ENCODE measurements around the gene TIPIN. TPM values are rescaled to one million over a fixed set of nuclear protein-coding genes. Genes with fewer than 3 reads are reported as not detected.
"Not testable (repeated sequence)": the region's sequence is repeated elsewhere in the genome, so short reads cannot be mapped to it uniquely, and the experiment has no call there.

The TIPIN gene
- total RNA-seq, 2 donors from 2014 or later, result 2.8 to 13.1 TPM

- peaks cover 5% of the 10 kb centered on the region for H3K36me3 ChIP-seq
- peaks cover 4 to 25% of the 10 kb centered on the region in 2 donors for H3K4me1 ChIP-seq (ENCODE audit: control insufficient read depth in 1 of 2, low read depth in 2 of 2)
- H3K4me3 ChIP-seq, result no peak overlapping the region
- no peak for TF ChIP-seq CTCF (IDR thresholded peaks at IDR 0.05)
- no peak overlapping the region for H3K27ac ChIP-seq
- ATAC-seq (ENCODE audit: insufficient number of reproducible peaks, low FRiP score, low read depth) (no peak), DNase-seq (ENCODE audit: low spot score) (no peak)
- no peaks in the 10 kb centered on the region for H3K9me3 ChIP-seq
- H3K27me3 ChIP-seq (replicated peaks; ENCODE audit: insufficient read depth), result no peaks in the 10 kb centered on the region
Observed at GRCh38 chr15:66394915-66395314, 38.4 kb upstream of the TIPIN start.

- Histone ChIP-seq H3K27ac (no peak overlapping the region), H3K9me3 (no peaks in the 10 kb centered on the region), H3K36me3 (peaks cover 5% of the 10 kb centered on the region), H3K4me3 (no peak overlapping the region), H3K27me3 (replicated peaks; ENCODE audit: insufficient read depth) (no peaks in the 10 kb centered on the region), H3K4me1 (ENCODE audit: control insufficient read depth in 1 of 2, low read depth in 2 of 2) (peaks cover 6 to 29% of the 10 kb centered on the region in 2 donors)
- ATAC-seq (ENCODE audit: insufficient number of reproducible peaks, low FRiP score, low read depth), result no peak
- no peak for TF ChIP-seq CTCF (IDR thresholded peaks at IDR 0.05)
- DNase-seq (ENCODE audit: low spot score), result no peak
Observed at GRCh38 chr15:66394472-66394871, 38.0 kb upstream of the TIPIN start.

GRCh38 chr15:66393037-66393436, 36.6 kb upstream of the TIPIN start:
- H3K4me1 ChIP-seq (ENCODE audit: control insufficient read depth in 1 of 2, low read depth in 2 of 2), result peaks cover 19 to 44% of the 10 kb centered on the region in 2 donors
- not testable (repeated sequence) for H3K27me3 ChIP-seq (replicated peaks; ENCODE audit: insufficient read depth); H3K4me3 ChIP-seq; H3K27ac ChIP-seq; ATAC-seq (ENCODE audit: insufficient number of reproducible peaks, low FRiP score, low read depth); H3K9me3 ChIP-seq; H3K36me3 ChIP-seq; DNase-seq (ENCODE audit: low spot score)

GRCh38 chr15:66390678-66391077, 34.2 kb upstream of the TIPIN start:
- Histone ChIP-seq H3K27ac (peak overlapping the region in 1 of 2 donors; percentile 10), H3K9me3 (no peaks in the 10 kb centered on the region), H3K36me3 (no peaks in the 10 kb centered on the region), H3K27me3 (replicated peaks; ENCODE audit: insufficient read depth) (no peaks in the 10 kb centered on the region), H3K4me3 (no peak overlapping the region), H3K4me1 (ENCODE audit: control insufficient read depth in 1 of 2, low read depth in 2 of 2) (peaks cover 22 to 54% of the 10 kb centered on the region in 2 donors)
- ATAC-seq (ENCODE audit: insufficient number of reproducible peaks, low FRiP score, low read depth) (no peak), DNase-seq (ENCODE audit: low spot score) (no peak)
- no peak for TF ChIP-seq CTCF (IDR thresholded peaks at IDR 0.05)

- peaks cover 22 to 56% of the 10 kb centered on the region in 2 donors for H3K4me1 ChIP-seq (ENCODE audit: control insufficient read depth in 1 of 2, low read depth in 2 of 2)
- DNase-seq (ENCODE audit: low spot score) (no peak), ATAC-seq (ENCODE audit: insufficient number of reproducible peaks, low FRiP score, low read depth) (no peak)
- no peak overlapping the region for H3K27ac ChIP-seq
- no peak for TF ChIP-seq CTCF (IDR thresholded peaks at IDR 0.05)
- H3K9me3 ChIP-seq, result no peaks in the 10 kb centered on the region
- no peaks in the 10 kb centered on the region for H3K36me3 ChIP-seq
- H3K4me3 ChIP-seq, result no peak overlapping the region
- no peaks in the 10 kb centered on the region for H3K27me3 ChIP-seq (replicated peaks; ENCODE audit: insufficient read depth)
Observed at GRCh38 chr15:66389859-66390381, 33.4 kb upstream of the TIPIN start.

Data from thoracic aorta (tissue), 2 donors.